GM03348 (cell line): ENCODE results near the gene ERFL.

Experiments
- DNase-seq: peaks from one replicate; pipeline ENCODE4 v3.0.0; 2012; ENCODE audit warnings: low spot score

Gene ERFL

GRCh38 chr19:41928221-41928683 is at the start of gene ERFL:
TSS of gene ERFL (minus strand) at chr19:41928449. CDS start at chr19:41912919, 15,530 bp downstream.
- peak; percentile 61 for DNase-seq

DNA sequence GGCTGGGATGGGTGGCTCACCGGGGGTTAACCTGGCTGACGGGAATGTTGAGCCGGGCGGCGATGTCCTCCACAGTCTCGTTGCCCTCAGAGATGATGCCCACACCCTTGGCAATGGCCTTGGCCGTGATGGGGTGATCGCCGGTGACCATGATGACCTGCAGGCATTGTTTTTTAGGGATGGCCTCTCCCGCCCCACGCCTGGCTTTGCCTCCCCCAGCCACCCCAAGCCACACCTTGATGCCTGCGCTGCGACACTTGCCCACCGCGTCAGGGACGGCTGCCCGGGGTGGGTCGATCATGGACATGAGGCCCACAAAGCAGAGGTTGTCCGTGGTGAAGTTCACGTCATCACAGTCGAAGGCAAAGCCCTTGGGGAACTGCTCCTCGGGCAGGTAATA is 49.7 kb upstream of the ERFL start:
- DNase-seq = no peak

- no peak for DNase-seq
Observed at GRCh38 chr19:41974652-41975051, 46.4 kb upstream of the ERFL start.

DNA sequence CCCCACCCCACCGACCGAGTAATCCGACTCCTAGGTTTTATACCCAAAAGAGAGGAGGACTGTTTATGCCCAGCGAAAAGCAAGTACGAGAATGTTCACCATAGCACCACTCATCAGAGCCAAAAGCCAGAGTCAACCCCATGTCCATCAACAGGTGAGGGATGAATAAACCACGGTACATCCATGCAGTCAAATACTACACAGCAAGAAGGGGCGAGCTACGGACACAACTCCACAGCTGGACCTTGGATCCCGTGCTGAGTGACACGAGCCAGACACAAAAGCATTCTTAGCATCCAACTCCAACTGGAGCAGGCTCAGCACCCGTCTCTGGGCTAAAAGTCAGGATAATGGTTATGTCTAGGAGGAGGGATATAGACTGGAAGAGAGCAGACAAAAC is 43.1 kb upstream of the ERFL start:
- no peak for DNase-seq

GRCh38 chr19:41969772-41970458 is 41.7 kb upstream of the ERFL start:
- no peak for DNase-seq

GRCh38 chr19:41968751-41969595 is 40.7 kb upstream of the ERFL start:
- DNase-seq = no peak

- no peak for DNase-seq
Observed at GRCh38 chr19:41967054-41967783, 39.0 kb upstream of the ERFL start.

DNA sequence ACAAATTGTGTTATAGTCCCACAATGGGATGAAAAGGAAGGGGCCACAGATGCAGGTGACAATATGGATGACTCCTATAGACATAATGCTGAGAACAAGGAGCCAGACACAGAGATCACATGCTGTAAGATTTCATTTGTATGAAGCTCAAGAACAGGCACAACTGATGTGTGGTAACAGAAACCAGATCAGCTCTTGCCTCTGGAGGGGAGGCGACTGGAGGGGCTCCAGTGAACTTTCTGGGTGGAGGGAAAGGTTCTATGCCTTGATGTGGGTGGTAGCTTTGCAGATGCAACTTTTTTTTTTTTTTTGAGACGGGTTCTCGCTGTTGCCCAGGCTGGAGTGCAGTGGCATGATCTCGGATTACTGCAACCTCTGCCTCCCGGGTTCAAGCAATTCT is 36.9 kb upstream of the ERFL start:
- no peak for DNase-seq

GRCh38 chr19:41960973-41961372 is 32.7 kb upstream of the ERFL start:
- no peak for DNase-seq

DNA sequence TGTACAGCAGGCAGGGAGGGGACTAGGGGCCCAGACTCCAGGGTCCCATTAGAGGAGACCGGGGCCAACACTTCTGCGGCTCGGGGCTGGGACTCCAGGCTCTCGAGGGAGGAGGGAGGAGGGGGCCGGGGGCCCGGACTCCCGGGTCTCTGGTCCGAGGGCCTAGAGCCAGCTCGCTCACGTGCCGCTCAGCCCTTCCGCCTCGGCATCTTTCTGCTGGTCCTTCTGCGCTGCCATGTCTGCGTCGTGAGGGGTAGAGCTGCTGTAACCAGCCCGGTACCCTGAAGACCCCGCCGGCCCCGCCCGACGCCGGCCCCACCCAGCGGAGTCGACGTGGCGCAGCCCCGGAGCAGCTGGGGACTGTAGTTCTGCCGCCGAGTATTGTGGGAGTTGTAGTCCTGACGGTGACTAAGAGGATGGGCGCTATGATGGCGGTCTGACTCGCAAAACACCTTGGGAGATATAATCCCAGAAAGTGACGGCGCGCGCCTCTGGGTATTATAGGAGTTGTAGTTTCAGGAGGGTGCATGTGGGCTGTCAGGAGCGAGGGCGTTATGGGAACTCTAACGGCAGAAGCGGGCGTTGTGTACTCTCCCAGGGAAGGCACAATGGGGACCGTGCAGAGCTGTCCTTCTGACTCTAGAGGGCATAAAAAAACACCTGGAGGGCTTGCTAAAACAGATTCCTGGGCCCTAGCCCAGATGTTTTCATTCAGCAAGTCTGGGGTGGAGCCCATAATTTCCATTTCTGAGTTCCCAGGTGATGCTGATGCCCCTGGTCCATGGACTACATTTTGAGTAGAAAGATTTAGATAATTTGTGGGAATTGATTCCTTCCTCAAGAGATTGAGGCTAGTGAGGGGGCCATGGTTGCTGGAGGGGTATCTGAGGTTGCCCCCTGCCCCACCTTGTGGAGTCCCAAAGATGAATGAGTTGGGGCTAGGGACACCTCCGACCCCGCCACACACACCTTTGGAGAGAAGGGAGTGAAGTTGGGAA is 31.1 kb upstream of the ERFL start, which contains the start of gene RABAC1:
Gene RABAC1, minus strand, starts transcription at position 266 of the 998 bp plus-strand sequence. Its CDS starts 29 bp downstream, at position 237.
- DNase-seq = peak; percentile 97

DNA sequence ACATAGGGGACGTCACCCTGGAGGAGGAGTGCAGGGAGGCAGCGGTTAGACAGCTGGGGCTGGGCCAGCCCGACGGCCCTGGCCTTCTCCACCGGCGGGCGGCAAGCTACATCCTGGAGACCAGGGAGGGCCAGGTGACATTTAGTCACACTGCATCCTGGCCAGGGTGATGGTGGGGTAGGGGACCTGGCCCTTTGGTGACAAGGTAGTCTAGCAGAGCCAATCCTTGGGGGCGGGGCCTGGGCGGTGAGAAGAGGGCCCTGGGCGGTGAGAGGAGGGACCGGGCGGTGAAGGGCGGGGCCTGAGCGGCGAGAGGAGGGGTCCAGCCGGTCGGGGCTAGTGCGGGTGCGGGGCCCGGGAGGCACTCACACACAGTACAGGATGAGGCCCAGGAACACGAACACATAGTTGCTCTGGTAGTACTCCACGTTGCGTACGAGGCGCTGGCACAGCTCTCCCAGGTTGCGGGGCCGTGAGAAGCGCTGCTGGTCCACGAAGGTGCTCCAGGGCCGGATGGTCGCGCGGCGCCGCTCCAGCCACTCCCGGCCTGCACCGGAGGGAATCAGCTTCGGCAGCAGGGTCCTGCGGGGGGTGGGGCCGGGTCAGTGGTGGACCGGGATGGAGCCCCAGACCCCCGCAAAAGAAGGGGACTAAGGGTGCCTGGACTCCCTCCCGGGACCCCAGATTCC is 30.3 kb upstream of the ERFL start:
- peak; percentile 95 for DNase-seq

GRCh38 chr19:41957838-41958366 is 29.7 kb upstream of the ERFL start:
- peak; percentile 91 for DNase-seq

GRCh38 chr19:41957161-41957837 is 29.1 kb upstream of the ERFL start:
- DNase-seq = no peak

- no peak for DNase-seq
Observed at GRCh38 chr19:41956621-41957020, 28.4 kb upstream of the ERFL start.

GRCh38 chr19:41955521-41955920 is 27.3 kb upstream of the ERFL start:
- no peak for DNase-seq

DNA sequence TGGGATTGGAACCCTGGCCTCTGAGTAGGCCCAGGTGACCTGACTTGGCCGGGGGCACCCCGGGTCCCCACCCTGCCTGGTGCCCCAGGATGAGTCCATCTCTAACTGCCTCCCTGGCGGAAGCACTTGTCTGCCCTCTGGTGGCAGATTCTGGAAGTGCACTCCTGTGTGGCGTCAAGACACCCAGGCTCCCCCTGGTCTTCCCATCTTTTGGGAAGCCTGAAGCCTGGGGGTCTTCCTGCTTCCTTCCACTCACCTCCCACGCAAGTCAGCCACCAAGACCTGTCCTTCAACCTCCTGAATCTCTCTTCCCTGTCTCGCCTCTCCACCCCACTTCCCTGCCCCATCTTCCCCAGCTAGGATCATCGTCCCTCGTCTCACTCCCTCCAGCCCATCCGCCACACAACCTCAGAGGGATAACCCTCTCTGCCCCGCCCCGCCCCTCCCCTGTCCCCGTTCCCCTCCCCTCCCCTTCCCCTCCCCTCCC is 23.5 kb upstream of the ERFL start:
- DNase-seq = peak; percentile 92

GRCh38 chr19:41947091-41947490 is 18.8 kb upstream of the ERFL start:
- DNase-seq = no peak

DNA sequence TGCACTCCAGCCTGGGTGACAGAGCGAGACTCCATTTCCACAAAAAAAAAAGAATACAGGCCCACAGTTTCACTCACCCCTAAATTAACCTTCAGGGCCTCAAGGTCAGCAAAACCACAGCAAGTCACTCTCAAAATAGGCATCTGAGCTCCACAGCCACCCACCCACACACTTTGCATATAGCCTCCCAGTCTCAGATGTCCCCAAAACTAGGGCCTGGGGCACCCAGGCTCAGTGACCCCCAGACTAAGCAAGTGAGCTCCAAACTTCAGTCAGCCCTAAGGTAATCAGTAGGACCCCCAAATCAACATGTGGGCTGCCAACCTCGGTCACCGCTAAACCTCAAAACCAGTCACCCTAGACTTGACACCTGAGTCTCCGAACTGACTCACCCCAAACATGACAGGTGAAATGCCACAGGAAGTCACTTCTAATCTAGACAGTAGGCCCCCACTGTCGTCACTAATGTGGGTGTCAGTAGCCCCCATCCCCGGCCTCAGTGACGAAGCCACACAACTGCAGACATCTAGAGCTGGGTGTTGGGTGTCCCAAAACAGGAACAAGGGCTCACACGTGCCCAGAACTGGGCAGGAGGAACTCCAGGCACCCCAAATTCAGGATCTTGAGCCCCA is 17.0 kb upstream of the ERFL start:
- no peak for DNase-seq

DNA sequence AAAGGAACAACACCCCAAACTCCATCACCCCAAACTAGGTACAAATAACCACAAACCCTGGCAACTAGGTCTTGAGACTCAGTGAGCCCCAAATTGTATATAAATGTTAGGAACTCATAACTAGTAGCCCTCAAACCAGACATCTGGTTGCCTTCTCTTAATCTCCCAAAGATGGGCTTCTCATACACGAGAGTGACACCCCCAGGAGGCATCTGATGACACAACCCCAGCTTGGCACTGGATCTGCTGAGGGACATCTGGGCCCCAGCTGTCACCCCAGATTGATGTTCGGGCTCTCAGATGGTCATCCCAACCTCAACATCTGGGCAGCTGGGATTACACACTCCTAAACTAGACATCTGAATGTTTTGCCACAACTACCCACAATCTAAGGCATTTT is 16.1 kb upstream of the ERFL start:
- peak; percentile 65 for DNase-seq
